H1 (cell line): Measurements from ENCODE around the gene CLCNKB.

Source experiments
- ASH2L ChIP-seq: fragments of 200-600, 300-600 bp; sonication (generic); IDR thresholded peaks from one replicate; pipeline ENCODE4 v1.7.1; 2017; ENCODE audit warnings: low read length
- CHD2 ChIP-seq: IDR thresholded peaks from 2 replicates; pipeline ENCODE4 v1.6.1; 2012; ENCODE audit warnings: low read length, improper control_type of control experiment
- NRF1 ChIP-seq: IDR thresholded peaks from 2 replicates; pipeline ENCODE4 v1.6.1; 2011; ENCODE audit warnings: mild to moderate bottlenecking, low read depth, low read length, improper control_type of control experiment
- POLR2A ChIP-seq, 2 experiments: IDR thresholded peaks; 1 replicate in 1 of 2; 2 replicates in 1 of 2; pipeline ENCODE4 v1.6.1; 2011; ENCODE audit warnings: low read depth in 2 of 2, low read length in 2 of 2, mild to moderate bottlenecking in 2 of 2; ENCODE audit errors: control extremely low read depth in 1 of 2
- POLR2AphosphoS5 ChIP-seq: IDR thresholded peaks from 2 replicates; pipeline ENCODE4 v1.6.1; 2011; ENCODE audit warnings: low read depth, low read length
- SIN3A ChIP-seq, 2 experiments: IDR thresholded peaks in 1 of 2; conservative IDR thresholded peaks in 1 of 2; 2 replicates each; pipeline ENCODE4 v1.6.1; 2011 to 2012; ENCODE audit warnings: low read length in 2 of 2, improper control_type of control experiment in 1 of 2, low read depth in 1 of 2, mild to moderate bottlenecking in 1 of 2
- SP1 ChIP-seq: IDR thresholded peaks from 2 replicates; pipeline ENCODE4 v1.6.1; 2011; ENCODE audit warnings: low read depth, low read length
- YY1 ChIP-seq: IDR thresholded peaks from 2 replicates; pipeline ENCODE4 v1.6.1; 2011; ENCODE audit warnings: low read depth, mild to moderate bottlenecking, low read length
- ZNF274 ChIP-seq: IDR thresholded peaks from 2 replicates; pipeline ENCODE4 v1.7.0; 2012; ENCODE audit warnings: low read length, borderline replicate concordance; ENCODE audit errors: extremely low read depth
- TF ChIP-seq, protein P1 (sequence below), 3 experiments: IDR thresholded peaks; 1 replicate in 2 of 3; 2 replicates in 1 of 3; pipeline versions ENCODE4 v1.5.1 to v1.6.1; 2011; ENCODE audit warnings: low read length in 3 of 3, mild to moderate bottlenecking in 3 of 3, inconsistent platforms in 2 of 3, low read depth in 1 of 3, moderate library complexity in 1 of 3; ENCODE audit not compliant: insufficient read depth in 1 of 3; ENCODE audit errors: control extremely low read depth in 1 of 3
- TF ChIP-seq, protein P2 (sequence below): IDR thresholded peaks from 2 replicates; pipeline ENCODE4 v1.6.1; 2012; ENCODE audit warnings: inconsistent platforms
- TF ChIP-seq, protein P3 (sequence below): IDR thresholded peaks from 2 replicates; pipeline ENCODE4 v1.6.1; 2012; ENCODE audit warnings: low read length, inconsistent platforms

DNA sequence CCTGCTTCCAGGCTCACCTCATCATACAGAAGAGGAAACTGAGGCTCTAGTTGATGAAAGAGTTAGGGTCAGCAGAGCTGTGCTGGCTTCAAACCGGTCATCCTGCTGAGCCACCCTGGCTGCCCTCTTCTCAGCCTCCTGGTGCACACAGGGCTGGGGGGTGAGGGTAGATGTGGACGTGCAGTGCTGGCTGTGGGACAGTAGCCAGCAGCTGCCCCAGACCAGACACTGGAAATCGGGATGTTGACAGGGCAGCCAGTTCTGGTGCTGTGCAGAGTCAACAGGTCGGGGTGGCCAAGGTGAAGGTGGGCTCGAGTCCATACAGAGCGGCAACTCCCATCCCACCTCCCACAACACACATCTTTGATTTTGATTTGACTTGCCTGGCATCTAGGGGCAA lies 23.3 kb upstream of the CLCNKB start:
- TF ChIP-seq, protein P1, sequence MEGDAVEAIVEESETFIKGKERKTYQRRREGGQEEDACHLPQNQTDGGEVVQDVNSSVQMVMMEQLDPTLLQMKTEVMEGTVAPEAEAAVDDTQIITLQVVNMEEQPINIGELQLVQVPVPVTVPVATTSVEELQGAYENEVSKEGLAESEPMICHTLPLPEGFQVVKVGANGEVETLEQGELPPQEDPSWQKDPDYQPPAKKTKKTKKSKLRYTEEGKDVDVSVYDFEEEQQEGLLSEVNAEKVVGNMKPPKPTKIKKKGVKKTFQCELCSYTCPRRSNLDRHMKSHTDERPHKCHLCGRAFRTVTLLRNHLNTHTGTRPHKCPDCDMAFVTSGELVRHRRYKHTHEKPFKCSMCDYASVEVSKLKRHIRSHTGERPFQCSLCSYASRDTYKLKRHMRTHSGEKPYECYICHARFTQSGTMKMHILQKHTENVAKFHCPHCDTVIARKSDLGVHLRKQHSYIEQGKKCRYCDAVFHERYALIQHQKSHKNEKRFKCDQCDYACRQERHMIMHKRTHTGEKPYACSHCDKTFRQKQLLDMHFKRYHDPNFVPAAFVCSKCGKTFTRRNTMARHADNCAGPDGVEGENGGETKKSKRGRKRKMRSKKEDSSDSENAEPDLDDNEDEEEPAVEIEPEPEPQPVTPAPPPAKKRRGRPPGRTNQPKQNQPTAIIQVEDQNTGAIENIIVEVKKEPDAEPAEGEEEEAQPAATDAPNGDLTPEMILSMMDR (IDR thresholded peaks at IDR 0.05; ENCODE audit: control extremely low read depth in 1 of 3, insufficient read depth in 1 of 3, low read depth in 1 of 3, low read length in 3 of 3): no peak
- TF ChIP-seq, protein P2, sequence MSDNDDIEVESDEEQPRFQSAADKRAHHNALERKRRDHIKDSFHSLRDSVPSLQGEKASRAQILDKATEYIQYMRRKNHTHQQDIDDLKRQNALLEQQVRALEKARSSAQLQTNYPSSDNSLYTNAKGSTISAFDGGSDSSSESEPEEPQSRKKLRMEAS: no peak
- TF ChIP-seq NRF1 (no peak), CHD2 (no peak), YY1 (no peak), ZNF274 (no peak), POLR2AphosphoS5 (no peak), POLR2A (IDR thresholded peaks at IDR 0.05; ENCODE audit: control extremely low read depth in 1 of 2, low read depth in 2 of 2, low read length in 2 of 2) (no peak), ASH2L (no peak), SP1 (no peak), SIN3A (conservative IDR thresholded peaks at IDR 0.05 in 1 of 2, IDR thresholded peaks at IDR 0.05 in 1 of 2; ENCODE audit: low read depth in 1 of 2, low read length in 2 of 2) (no peak)
- TF ChIP-seq, protein P3, sequence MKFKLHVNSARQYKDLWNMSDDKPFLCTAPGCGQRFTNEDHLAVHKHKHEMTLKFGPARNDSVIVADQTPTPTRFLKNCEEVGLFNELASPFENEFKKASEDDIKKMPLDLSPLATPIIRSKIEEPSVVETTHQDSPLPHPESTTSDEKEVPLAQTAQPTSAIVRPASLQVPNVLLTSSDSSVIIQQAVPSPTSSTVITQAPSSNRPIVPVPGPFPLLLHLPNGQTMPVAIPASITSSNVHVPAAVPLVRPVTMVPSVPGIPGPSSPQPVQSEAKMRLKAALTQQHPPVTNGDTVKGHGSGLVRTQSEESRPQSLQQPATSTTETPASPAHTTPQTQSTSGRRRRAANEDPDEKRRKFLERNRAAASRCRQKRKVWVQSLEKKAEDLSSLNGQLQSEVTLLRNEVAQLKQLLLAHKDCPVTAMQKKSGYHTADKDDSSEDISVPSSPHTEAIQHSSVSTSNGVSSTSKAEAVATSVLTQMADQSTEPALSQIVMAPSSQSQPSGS: no peak
